Fibroblast of pulmonary artery (primary cell): ENCODE results near the gene ASCL5.

Experiments
- DNase-seq: peaks from one replicate; pipeline ENCODE4 v3.0.0-alpha.2; 2010; ENCODE audit warnings: low read depth
- H3K4me3 ChIP-seq: replicated peaks from 2 replicates; pipeline ENCODE4 v1.5.1; 2011; ENCODE audit warnings: low read depth, mild to moderate bottlenecking, control low read depth, low read length, moderate library complexity
- CTCF ChIP-seq: IDR thresholded peaks from 2 replicates; pipeline ENCODE4 v1.5.1; 2011; ENCODE audit warnings: mild to moderate bottlenecking, control low read depth, low read length, inconsistent platforms; ENCODE audit errors: missing control alignments

Gene ASCL5

GRCh38 chr1:201094832-201095231 is 32.2 kb downstream of the ASCL5 start:
- no peak overlapping the region for H3K4me3 ChIP-seq
- TF ChIP-seq CTCF = no peak
- no peak for DNase-seq

GRCh38 chr1:201093962-201094361 is 33.0 kb downstream of the ASCL5 start:
- H3K4me3 ChIP-seq = no peak overlapping the region
- DNase-seq = no peak
- TF ChIP-seq CTCF = no peak

GRCh38 chr1:201093561-201093960 is 33.4 kb downstream of the ASCL5 start:
- TF ChIP-seq CTCF = no peak
- no peak for DNase-seq
- no peak overlapping the region for H3K4me3 ChIP-seq

- no peak overlapping the region for H3K4me3 ChIP-seq
- TF ChIP-seq CTCF = no peak
- no peak for DNase-seq
Observed at GRCh38 chr1:201092738-201093137, 34.2 kb downstream of the ASCL5 start.

GRCh38 chr1:201091256-201091655 is 35.7 kb downstream of the ASCL5 start:
- no peak overlapping the region for H3K4me3 ChIP-seq
- TF ChIP-seq CTCF = no peak
- DNase-seq = no peak

- no peak overlapping the region for H3K4me3 ChIP-seq
- no peak for TF ChIP-seq CTCF
- DNase-seq = no peak
Observed at GRCh38 chr1:201090541-201090940, 36.4 kb downstream of the ASCL5 start.

GRCh38 chr1:201089596-201089995 is 37.4 kb downstream of the ASCL5 start:
- H3K4me3 ChIP-seq = no peak overlapping the region
- TF ChIP-seq CTCF = no peak
- DNase-seq = no peak
